GM13977 (cell line): Measurements from ENCODE around the gene LRRC8D.

Source experiments
- DNase-seq: peaks from one replicate; pipeline ENCODE4 v3.0.0; 2012; ENCODE audit warnings: low spot score
- CTCF ChIP-seq: IDR thresholded peaks from 2 replicates; pipeline ENCODE4 v1.5.1; 2012; ENCODE audit warnings: mild to moderate bottlenecking, control low read depth; ENCODE audit not compliant: insufficient read depth; ENCODE audit errors: extremely low read depth, missing control alignments
- in situ Hi-C: fragments of 300-500 bp; cut with MboI; formaldehyde crosslinking; loops from one replicate; pipeline ENCODE4 v1.12.0; 2022; ENCODE audit warnings: low sequenced_read_pairs, low pct_unique_long_range_greater_than_20kb, mixed read lengths, inconsistent platforms; ENCODE audit not compliant: unreplicated experiment

LRRC8D gene

GRCh38 chr1:89823679-89824292, 3.0 kb downstream of the LRRC8D start:
- no peak for TF ChIP-seq CTCF
- no peak for DNase-seq
- in situ Hi-C loops, result no loop called here

GRCh38 chr1:89826594-89826993, 5.8 kb downstream of the LRRC8D start:
- no peak for DNase-seq
- in situ Hi-C loops, result no loop called here

GRCh38 chr1:89827330-89827729, 6.5 kb downstream of the LRRC8D start:
- TF ChIP-seq CTCF, result no peak
- in situ Hi-C loops, result no loop called here
- DNase-seq, result no peak

More at GRCh38 chr1:89826594-89826993, 5.8 kb downstream of the LRRC8D start:
- TF ChIP-seq CTCF, result no peak

GRCh38 chr1:89827902-89828301, 7.1 kb downstream of the LRRC8D start:
- in situ Hi-C loops, result no loop called here
- no peak for DNase-seq
- TF ChIP-seq CTCF, result no peak

- in situ Hi-C loops, result no loop called here
- no peak for TF ChIP-seq CTCF
- DNase-seq, result no peak
These were observed 8.4 kb downstream of the LRRC8D start for GRCh38 chr1:89829186-89829585.

- no peak for TF ChIP-seq CTCF
- in situ Hi-C loops, result no loop called here
- no peak for DNase-seq
These were observed 10.8 kb downstream of the LRRC8D start for GRCh38 chr1:89831462-89832120.
